ENCODE data around the gene IFIT1.

Gene IFIT1

GRCh38 chr10:89371079-89371478, 21.3 kb upstream of the IFIT1 start:
- TF ChIP-seq TOX (CRISPR knock-in tag; IDR thresholded peaks at IDR 0.05; ENCODE audit: borderline replicate concordance) = no peak
- no peak for TF ChIP-seq CSDC2 (CRISPR knock-in tag; IDR thresholded peaks at IDR 0.05)
- no peak for TF ChIP-seq POU6F1 (CRISPR knock-in tag; IDR thresholded peaks at IDR 0.05; ENCODE audit: borderline replicate concordance, low read depth)
- TF ChIP-seq CREB5 (CRISPR knock-in tag; IDR thresholded peaks at IDR 0.05; ENCODE audit: low read depth) = no peak
- no peak for ATAC-seq

DNA sequence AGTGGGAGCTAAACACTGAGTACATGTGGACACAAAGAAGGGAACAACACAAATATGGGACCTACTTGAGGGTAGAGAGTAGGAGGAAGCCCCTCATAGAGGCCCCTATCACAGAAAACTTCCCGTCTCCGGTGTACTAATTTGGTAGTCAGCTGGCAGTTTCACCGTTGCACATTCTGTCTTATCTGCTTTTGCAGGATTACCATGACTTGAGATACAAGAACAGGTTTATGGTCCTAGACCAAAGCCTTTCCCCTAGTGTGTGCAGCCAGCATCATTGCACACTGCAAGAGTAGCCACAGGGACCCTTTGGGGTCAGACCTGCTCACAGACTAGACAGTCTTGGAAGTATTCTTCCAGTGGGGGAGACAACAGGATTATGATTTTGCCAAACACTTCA, 20.4 kb upstream of the IFIT1 start:
- ATAC-seq = no peak
- TF ChIP-seq ZNF70 (CRISPR knock-in tag; IDR thresholded peaks at IDR 0.05) (no peak), ARNTL (CRISPR knock-in tag; IDR thresholded peaks at IDR 0.05; ENCODE audit: borderline replicate concordance, low read depth) (no peak), GLIS3 (CRISPR knock-in tag; IDR thresholded peaks at IDR 0.05) (no peak), ZFP30 (CRISPR knock-in tag; IDR thresholded peaks at IDR 0.05) (no peak), ZFP3 (CRISPR knock-in tag; IDR thresholded peaks at IDR 0.05) (no peak), BACH2 (CRISPR knock-in tag; IDR thresholded peaks at IDR 0.05; ENCODE audit: borderline replicate concordance) (no peak), OSR1 (CRISPR knock-in tag; IDR thresholded peaks at IDR 0.05) (no peak), CSRNP3 (CRISPR knock-in tag; IDR thresholded peaks at IDR 0.05) (no peak), RARB (CRISPR knock-in tag; IDR thresholded peaks at IDR 0.05) (no peak), PPARA (CRISPR knock-in tag; IDR thresholded peaks at IDR 0.05; ENCODE audit: borderline replicate concordance) (no peak), TOX (CRISPR knock-in tag; IDR thresholded peaks at IDR 0.05; ENCODE audit: borderline replicate concordance) (no peak), ZNF565 (CRISPR knock-in tag; conservative IDR thresholded peaks at IDR 0.05; ENCODE audit: low read depth) (no peak)
- TF ChIP-seq, protein P1, sequence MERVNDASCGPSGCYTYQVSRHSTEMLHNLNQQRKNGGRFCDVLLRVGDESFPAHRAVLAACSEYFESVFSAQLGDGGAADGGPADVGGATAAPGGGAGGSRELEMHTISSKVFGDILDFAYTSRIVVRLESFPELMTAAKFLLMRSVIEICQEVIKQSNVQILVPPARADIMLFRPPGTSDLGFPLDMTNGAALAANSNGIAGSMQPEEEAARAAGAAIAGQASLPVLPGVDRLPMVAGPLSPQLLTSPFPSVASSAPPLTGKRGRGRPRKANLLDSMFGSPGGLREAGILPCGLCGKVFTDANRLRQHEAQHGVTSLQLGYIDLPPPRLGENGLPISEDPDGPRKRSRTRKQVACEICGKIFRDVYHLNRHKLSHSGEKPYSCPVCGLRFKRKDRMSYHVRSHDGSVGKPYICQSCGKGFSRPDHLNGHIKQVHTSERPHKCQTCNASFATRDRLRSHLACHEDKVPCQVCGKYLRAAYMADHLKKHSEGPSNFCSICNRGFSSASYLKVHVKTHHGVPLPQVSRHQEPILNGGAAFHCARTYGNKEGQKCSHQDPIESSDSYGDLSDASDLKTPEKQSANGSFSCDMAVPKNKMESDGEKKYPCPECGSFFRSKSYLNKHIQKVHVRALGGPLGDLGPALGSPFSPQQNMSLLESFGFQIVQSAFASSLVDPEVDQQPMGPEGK (CRISPR knock-in tag; IDR thresholded peaks at IDR 0.05; ENCODE audit: borderline replicate concordance) = no peak

DNA sequence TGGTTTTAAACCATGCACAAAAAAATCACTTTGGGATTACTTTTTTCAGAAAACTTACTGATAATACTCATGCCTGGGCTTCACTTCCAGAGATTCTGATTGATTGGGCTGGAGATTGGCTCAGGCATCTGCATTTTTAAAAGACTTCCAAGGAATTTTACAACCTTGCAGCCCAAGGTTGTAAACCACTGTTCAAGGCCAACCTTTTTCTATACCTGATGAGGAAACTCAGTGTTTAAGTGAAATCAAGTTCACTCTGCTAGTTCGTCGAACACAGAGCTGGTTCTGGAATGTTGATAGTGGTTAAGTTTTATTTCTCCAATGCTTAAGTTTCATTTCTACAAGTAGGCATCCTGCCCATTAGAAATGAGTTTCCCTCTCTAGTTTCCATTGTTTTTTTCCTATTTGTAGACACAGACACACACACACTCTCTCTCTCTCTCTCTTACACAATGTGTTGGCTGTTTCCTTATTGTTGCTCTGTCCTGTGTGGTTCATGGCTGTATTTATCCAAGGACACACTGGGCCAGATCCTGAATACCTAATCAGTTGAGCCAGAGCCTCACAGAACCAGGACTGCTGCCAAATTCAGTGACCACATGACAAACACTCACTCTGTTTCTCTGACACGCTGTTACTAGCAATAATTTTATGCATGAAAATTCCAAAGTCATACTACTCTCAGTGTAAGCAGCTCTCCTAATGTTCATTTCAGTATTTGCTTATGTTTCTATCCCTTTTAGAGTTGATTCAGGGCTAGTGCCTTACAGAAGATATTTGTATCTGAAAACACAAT, 18.3 kb upstream of the IFIT1 start:
- ATAC-seq = peak; percentile 75
- no peak for TF ChIP-seq ZFP3 (CRISPR knock-in tag; IDR thresholded peaks at IDR 0.05)
- TF ChIP-seq ZNF70 (CRISPR knock-in tag; IDR thresholded peaks at IDR 0.05) = no peak
- no peak for TF ChIP-seq TOX (CRISPR knock-in tag; IDR thresholded peaks at IDR 0.05; ENCODE audit: borderline replicate concordance)
- no peak for TF ChIP-seq ZNF565 (CRISPR knock-in tag; conservative IDR thresholded peaks at IDR 0.05; ENCODE audit: low read depth)
- no peak for TF ChIP-seq BACH2 (CRISPR knock-in tag; IDR thresholded peaks at IDR 0.05; ENCODE audit: borderline replicate concordance)
- no peak for TF ChIP-seq ZFP30 (CRISPR knock-in tag; IDR thresholded peaks at IDR 0.05)
- TF ChIP-seq ISL1 (CRISPR knock-in tag; IDR thresholded peaks at IDR 0.05) = no peak
- TF ChIP-seq GLIS3 (CRISPR knock-in tag; IDR thresholded peaks at IDR 0.05) = no peak
- TF ChIP-seq, protein P2, sequence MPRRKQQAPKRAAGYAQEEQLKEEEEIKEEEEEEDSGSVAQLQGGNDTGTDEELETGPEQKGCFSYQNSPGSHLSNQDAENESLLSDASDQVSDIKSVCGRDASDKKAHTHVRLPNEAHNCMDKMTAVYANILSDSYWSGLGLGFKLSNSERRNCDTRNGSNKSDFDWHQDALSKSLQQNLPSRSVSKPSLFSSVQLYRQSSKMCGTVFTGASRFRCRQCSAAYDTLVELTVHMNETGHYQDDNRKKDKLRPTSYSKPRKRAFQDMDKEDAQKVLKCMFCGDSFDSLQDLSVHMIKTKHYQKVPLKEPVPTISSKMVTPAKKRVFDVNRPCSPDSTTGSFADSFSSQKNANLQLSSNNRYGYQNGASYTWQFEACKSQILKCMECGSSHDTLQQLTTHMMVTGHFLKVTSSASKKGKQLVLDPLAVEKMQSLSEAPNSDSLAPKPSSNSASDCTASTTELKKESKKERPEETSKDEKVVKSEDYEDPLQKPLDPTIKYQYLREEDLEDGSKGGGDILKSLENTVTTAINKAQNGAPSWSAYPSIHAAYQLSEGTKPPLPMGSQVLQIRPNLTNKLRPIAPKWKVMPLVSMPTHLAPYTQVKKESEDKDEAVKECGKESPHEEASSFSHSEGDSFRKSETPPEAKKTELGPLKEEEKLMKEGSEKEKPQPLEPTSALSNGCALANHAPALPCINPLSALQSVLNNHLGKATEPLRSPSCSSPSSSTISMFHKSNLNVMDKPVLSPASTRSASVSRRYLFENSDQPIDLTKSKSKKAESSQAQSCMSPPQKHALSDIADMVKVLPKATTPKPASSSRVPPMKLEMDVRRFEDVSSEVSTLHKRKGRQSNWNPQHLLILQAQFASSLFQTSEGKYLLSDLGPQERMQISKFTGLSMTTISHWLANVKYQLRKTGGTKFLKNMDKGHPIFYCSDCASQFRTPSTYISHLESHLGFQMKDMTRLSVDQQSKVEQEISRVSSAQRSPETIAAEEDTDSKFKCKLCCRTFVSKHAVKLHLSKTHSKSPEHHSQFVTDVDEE (CRISPR knock-in tag; IDR thresholded peaks at IDR 0.05) = no peak
- TF ChIP-seq POU6F1 (CRISPR knock-in tag; IDR thresholded peaks at IDR 0.05; ENCODE audit: borderline replicate concordance, low read depth) = no peak
- TF ChIP-seq CREB5 (CRISPR knock-in tag; IDR thresholded peaks at IDR 0.05; ENCODE audit: low read depth) = no peak
- no peak for TF ChIP-seq ZC3H10 (CRISPR knock-in tag; IDR thresholded peaks at IDR 0.05)
- TF ChIP-seq, protein P1 (CRISPR knock-in tag; IDR thresholded peaks at IDR 0.05; ENCODE audit: borderline replicate concordance) = no peak
- no peak for TF ChIP-seq ARNTL (CRISPR knock-in tag; IDR thresholded peaks at IDR 0.05; ENCODE audit: borderline replicate concordance, low read depth)
- no peak for TF ChIP-seq PPARA (CRISPR knock-in tag; IDR thresholded peaks at IDR 0.05; ENCODE audit: borderline replicate concordance)
- no peak for TF ChIP-seq RARB (CRISPR knock-in tag; IDR thresholded peaks at IDR 0.05)

Data from SK-N-SH treated with all-trans-retinoic acid at 6 μM for 48 hours (cell line).